Cardiac muscle cell (in vitro differentiated cells and primary cell): ENCODE results near the gene TRAF4. TPM values are rescaled to one million over a fixed set of nuclear protein-coding genes. Genes with fewer than 3 reads are reported as not detected.

ENCODE experiments used
- DNase-seq, 2 donors: peaks; one replicate each; pipeline versions ENCODE4 v3.0.0 to v3.0.0-alpha.2; 2010 to 2017; ENCODE audit warnings: low read depth in 1 of 2, low spot score in 1 of 2
- H3K27ac ChIP-seq: fragments of 200-600 bp; sonication (generic); 2 replicates; pipeline ENCODE4 v1.5.1; 2016
- H3K27me3 ChIP-seq: fragments of 200-600 bp; sonication (generic); 2 replicates; pipeline ENCODE4 v1.6.0; 2016; ENCODE audit warnings: control low read depth
- H3K36me3 ChIP-seq: fragments of 200-600 bp; sonication (generic); 2 replicates; pipeline ENCODE4 v1.5.1; 2016; ENCODE audit warnings: control low read depth
- H3K4me1 ChIP-seq: fragments of 200-600 bp; sonication (generic); 2 replicates; pipeline ENCODE4 v1.8.1; 2017; ENCODE audit warnings: low read depth, mild to moderate bottlenecking, mixed run types
- H3K4me3 ChIP-seq: fragments of 200-600 bp; sonication (generic); 2 replicates; pipeline ENCODE4 v1.5.1; 2016; ENCODE audit warnings: mild to moderate bottlenecking
- H3K9me3 ChIP-seq: fragments of 200-600 bp; sonication (generic); 2 replicates; pipeline ENCODE4 v1.5.1; 2017; ENCODE audit warnings: low read depth, mild to moderate bottlenecking, control low read depth
- polyA plus RNA-seq: library from polyadenylated mRNA; unstranded; fragments of >200 nt; fragmentation: Nextera tagmentation; extraction: Ambion mirVana; gene quantifications from 2 replicates; pipeline ENCODE4 v1.2.1, GENCODE V29; 2016
- total RNA-seq: library from RNA; depleted of rRNA; stranded (reverse); fragments of >200 nt; gene quantifications from 2 replicates; pipeline ENCODE4 v1.2.3, GENCODE V29; 2016
- TF ChIP-seq, protein P1 (sequence below): IDR thresholded peaks from 2 replicates; pipeline ENCODE4 v1.5.1; 2012; ENCODE audit warnings: low read depth, mild to moderate bottlenecking, low read length

Gene TRAF4
- total and polyA plus RNA-seq, 2 experiments from 2014 or later = 27.2 to 53.8 TPM

DNA sequence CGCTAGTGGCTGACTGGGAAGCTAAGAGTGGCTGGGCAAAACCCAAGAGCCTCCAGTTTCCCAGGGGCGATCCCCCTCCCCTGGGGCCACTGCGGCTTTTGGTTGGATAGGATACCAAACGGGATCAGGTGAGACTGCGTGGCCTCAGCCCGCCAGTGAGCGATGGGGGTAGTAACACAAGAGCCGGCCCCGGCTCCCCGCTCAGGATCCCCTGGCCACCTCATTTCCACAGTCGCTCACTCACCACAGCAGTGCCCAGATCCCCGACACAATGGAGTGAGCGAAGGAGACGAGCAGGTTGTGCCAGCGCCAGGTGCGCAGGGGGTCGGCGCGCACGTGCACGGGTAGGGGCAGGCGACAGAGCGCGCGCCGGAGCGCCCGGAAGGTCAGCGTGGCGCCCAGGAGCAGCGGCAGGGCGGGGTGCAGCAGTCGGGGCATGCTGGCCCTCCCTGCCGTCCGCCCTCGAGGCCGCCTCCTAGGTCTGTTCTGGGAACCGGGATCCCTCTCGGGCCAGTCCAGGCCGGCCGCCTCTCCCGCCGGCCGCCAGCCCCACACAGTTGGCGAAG, 18.1 kb upstream of the TRAF4 start:
- peaks cover 6% of the 10 kb centered on the region for H3K4me1 ChIP-seq

GRCh38 chr17:28726226-28726626, 17.6 kb upstream of the TRAF4 start, which contains the start of gene TLCD1:
TLCD1 (minus strand) TSS chr17:28726233; CDS start chr17:28726097, 136 bp downstream.
- H3K9me3 ChIP-seq = no peaks in the 10 kb centered on the region
- H3K36me3 ChIP-seq = peaks cover 17% of the 10 kb centered on the region
- H3K27ac ChIP-seq = peak within 1 kb of the TSS; percentile 75
- H3K27me3 ChIP-seq = no peaks in the 10 kb centered on the region
- peak; percentile 61 to 85 for DNase-seq
- TF ChIP-seq, protein P1, sequence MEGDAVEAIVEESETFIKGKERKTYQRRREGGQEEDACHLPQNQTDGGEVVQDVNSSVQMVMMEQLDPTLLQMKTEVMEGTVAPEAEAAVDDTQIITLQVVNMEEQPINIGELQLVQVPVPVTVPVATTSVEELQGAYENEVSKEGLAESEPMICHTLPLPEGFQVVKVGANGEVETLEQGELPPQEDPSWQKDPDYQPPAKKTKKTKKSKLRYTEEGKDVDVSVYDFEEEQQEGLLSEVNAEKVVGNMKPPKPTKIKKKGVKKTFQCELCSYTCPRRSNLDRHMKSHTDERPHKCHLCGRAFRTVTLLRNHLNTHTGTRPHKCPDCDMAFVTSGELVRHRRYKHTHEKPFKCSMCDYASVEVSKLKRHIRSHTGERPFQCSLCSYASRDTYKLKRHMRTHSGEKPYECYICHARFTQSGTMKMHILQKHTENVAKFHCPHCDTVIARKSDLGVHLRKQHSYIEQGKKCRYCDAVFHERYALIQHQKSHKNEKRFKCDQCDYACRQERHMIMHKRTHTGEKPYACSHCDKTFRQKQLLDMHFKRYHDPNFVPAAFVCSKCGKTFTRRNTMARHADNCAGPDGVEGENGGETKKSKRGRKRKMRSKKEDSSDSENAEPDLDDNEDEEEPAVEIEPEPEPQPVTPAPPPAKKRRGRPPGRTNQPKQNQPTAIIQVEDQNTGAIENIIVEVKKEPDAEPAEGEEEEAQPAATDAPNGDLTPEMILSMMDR = no peak
- H3K4me1 ChIP-seq = peaks cover 1% of the 10 kb centered on the region
- peak within 1 kb of the TSS; percentile 78 for H3K4me3 ChIP-seq

More for the DNA sequence above, 18.1 kb upstream of the TRAF4 start:
- TF ChIP-seq, protein P1 = no peak
- Histone ChIP-seq H3K27ac (peak overlapping the region; percentile 69), H3K36me3 (peaks cover 21% of the 10 kb centered on the region), H3K27me3 (no peaks in the 10 kb centered on the region), H3K9me3 (no peaks in the 10 kb centered on the region), H3K4me3 (peak overlapping the region; percentile 78)
- peak in 1 of 2 donors; percentile 89 for DNase-seq

- TF ChIP-seq, protein P1 = peak; percentile 96
- peak; percentile 96 to 97 for DNase-seq
- H3K27me3 ChIP-seq = no peaks in the 10 kb centered on the region
- H3K9me3 ChIP-seq = no peaks in the 10 kb centered on the region
- H3K36me3 ChIP-seq = peaks cover 10% of the 10 kb centered on the region
- H3K4me1 ChIP-seq = no peaks in the 10 kb centered on the region
- H3K4me3 ChIP-seq = peak overlapping the region; percentile 78
- H3K27ac ChIP-seq = peak overlapping the region; percentile 75
Measured at GRCh38 chr17:28726627-28727491, 17.0 kb upstream of the TRAF4 start.

GRCh38 chr17:28728364-28729200, 15.2 kb upstream of the TRAF4 start, which contains the start of gene NEK8:
NEK8 (plus strand) TSS chr17:28728788; CDS start chr17:28728814, 26 bp downstream.
- Histone ChIP-seq H3K4me1 (no peaks in the 10 kb centered on the region), H3K4me3 (peak within 1 kb of the TSS; percentile 78), H3K36me3 (peaks cover 7% of the 10 kb centered on the region), H3K9me3 (no peaks in the 10 kb centered on the region), H3K27me3 (no peaks in the 10 kb centered on the region), H3K27ac (peak within 1 kb of the TSS; percentile 75)
- TF ChIP-seq, protein P1 = no peak
- DNase-seq = peak; percentile 94 to 95

DNA sequence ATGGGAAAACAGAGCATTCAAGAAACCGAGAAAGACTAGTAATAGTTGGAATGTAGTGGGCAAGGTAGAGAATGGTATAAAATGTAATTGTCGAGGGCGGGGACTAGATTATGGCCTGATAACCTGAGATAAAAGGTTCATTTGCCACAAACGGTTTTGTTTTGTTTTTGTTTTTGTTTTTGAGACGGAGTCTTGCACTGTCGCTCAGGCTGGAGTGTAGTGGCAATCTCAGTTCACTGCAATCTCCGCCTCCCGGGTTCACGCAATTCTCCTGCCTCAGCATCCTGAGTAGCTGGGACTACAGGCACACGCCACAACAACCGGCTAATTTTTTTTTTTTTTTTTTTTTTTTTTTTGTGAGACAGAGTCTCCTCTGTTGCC, 13.9 kb upstream of the TRAF4 start:
- TF ChIP-seq, protein P1 = no peak
- H3K27me3 ChIP-seq = no peaks in the 10 kb centered on the region
- no peak overlapping the region for H3K27ac ChIP-seq
- no peaks in the 10 kb centered on the region for H3K4me1 ChIP-seq
- H3K36me3 ChIP-seq = no peaks in the 10 kb centered on the region
- H3K9me3 ChIP-seq = no peaks in the 10 kb centered on the region
- no peak for DNase-seq
- no peak overlapping the region for H3K4me3 ChIP-seq
